GM12872 (cell line): ENCODE data around the gene ALDH1A3.

Experiments
- CTCF ChIP-seq: IDR thresholded peaks from 3 replicates; pipeline ENCODE4 v1.5.1; 2011; ENCODE audit warnings: low read depth, mild to moderate bottlenecking, low read length, moderate library complexity; ENCODE audit not compliant: insufficient read depth

ALDH1A3 gene

GRCh38 chr15:100897221-100898151, 17.9 kb downstream of the ALDH1A3 start:
- no peak for TF ChIP-seq CTCF

GRCh38 chr15:100898152-100898490, 18.5 kb downstream of the ALDH1A3 start:
- TF ChIP-seq CTCF: no peak

- TF ChIP-seq CTCF: no peak
Measured at GRCh38 chr15:100898661-100899462, 19.2 kb downstream of the ALDH1A3 start.

- TF ChIP-seq CTCF: no peak
Measured at GRCh38 chr15:100899601-100900000, 20.0 kb downstream of the ALDH1A3 start.

GRCh38 chr15:100900136-100900794, 20.6 kb downstream of the ALDH1A3 start:
- no peak for TF ChIP-seq CTCF

- no peak for TF ChIP-seq CTCF
Measured at GRCh38 chr15:100900795-100901169, 21.2 kb downstream of the ALDH1A3 start.

- TF ChIP-seq CTCF: no peak
Measured at GRCh38 chr15:100901296-100901695, 21.7 kb downstream of the ALDH1A3 start.
